HEK293 (cell line): Measurements from ENCODE around the gene RAP1GAP.

Source experiments
- CTCF ChIA-PET: fragments of 350-600 bp; formaldehyde crosslinking; extraction: SDS; loops from one replicate; lab custom pipeline; 2021; ENCODE audit warnings: antibody characterized with exemption; lab: Yijun Ruan, JAX
- POLR2A ChIA-PET: fragments of 300-600 bp; formaldehyde crosslinking; extraction: SDS; loops from one replicate; lab custom pipeline; 2020; ENCODE audit warnings: antibody characterized with exemption, inconsistent platforms; lab: Yijun Ruan, JAX
- H3K27ac ChIP-seq: fragments of 200-500 bp; sonication (Bioruptor generic); 2 replicates; pipeline ENCODE4 v1.5.1; 2014; ENCODE audit warnings: low read depth, low read length, control low read depth, inconsistent platforms; ENCODE audit errors: extremely low read depth
- H3K36me3 ChIP-seq, 2 experiments: fragments of 200-500 bp in 1 of 2; sonication (Bioruptor generic) in 1 of 2; 1 replicate in 1 of 2; 2 replicates in 1 of 2; pipeline ENCODE4 v1.5.1; 2014 to 2017; ENCODE audit warnings: inconsistent platforms in 2 of 2, low read length in 2 of 2; ENCODE audit not compliant: control insufficient read depth in 2 of 2, insufficient read depth in 1 of 2
- H3K4me1 ChIP-seq: fragments of 200-500 bp; sonication (Bioruptor generic); 2 replicates; pipeline ENCODE4 v1.5.1; 2014; ENCODE audit warnings: mild to moderate bottlenecking, low read length, inconsistent platforms; ENCODE audit not compliant: control insufficient read depth, insufficient read depth
- H3K4me3 ChIP-seq: 2 replicates; pipeline ENCODE4 v1.5.1; 2011; ENCODE audit warnings: low read depth, mild to moderate bottlenecking, control low read depth, low read length, moderate library complexity
- H3K9me3 ChIP-seq: fragments of 200-500 bp; sonication (Bioruptor generic); 2 replicates; pipeline ENCODE4 v1.5.1; 2014; ENCODE audit warnings: low read depth, low read length, inconsistent platforms; ENCODE audit not compliant: control insufficient read depth, insufficient read depth
- AEBP2 ChIP-seq: fragments of 450-650 bp; formaldehyde crosslinking; IDR thresholded peaks from 2 replicates; pipeline ENCODE4 v1.5.1; 2016; ENCODE audit warnings: missing biosample characterization, missing genetic modification characterization, borderline replicate concordance
- EGR2 ChIP-seq: fragments of 450-650 bp; formaldehyde crosslinking; IDR thresholded peaks from 2 replicates; pipeline ENCODE4 v1.5.1; 2016; ENCODE audit warnings: low read depth, missing biosample characterization, missing genetic modification characterization
- GLIS1 ChIP-seq: fragments of 450-650 bp; formaldehyde crosslinking; IDR thresholded peaks from 2 replicates; pipeline ENCODE4 v1.5.1; 2016; ENCODE audit warnings: missing biosample characterization, missing genetic modification characterization
- GLIS2 ChIP-seq: fragments of 450-650 bp; formaldehyde crosslinking; IDR thresholded peaks from 2 replicates; pipeline ENCODE4 v1.5.1; 2016; ENCODE audit warnings: missing biosample characterization, missing genetic modification characterization
- HOXA7 ChIP-seq: sonication (generic); formaldehyde crosslinking; IDR thresholded peaks from 2 replicates; pipeline ENCODE4 v1.8.1; 2022; ENCODE audit warnings: missing genetic modification reagents, borderline replicate concordance
- KLF17 ChIP-seq: fragments of 450-650 bp; formaldehyde crosslinking; IDR thresholded peaks from 2 replicates; pipeline ENCODE4 v1.5.1; 2016; ENCODE audit warnings: missing biosample characterization, missing genetic modification characterization
- KLF9 ChIP-seq: fragments of 450-650 bp; formaldehyde crosslinking; IDR thresholded peaks from 2 replicates; pipeline ENCODE4 v1.5.1; 2016; ENCODE audit warnings: missing biosample characterization, missing genetic modification characterization, low read depth
- MZF1 ChIP-seq: fragments of 450-650 bp; formaldehyde crosslinking; IDR thresholded peaks from 2 replicates; pipeline ENCODE4 v1.5.1; 2017; ENCODE audit warnings: missing biosample characterization, missing genetic modification characterization, borderline replicate concordance
- PATZ1 ChIP-seq: fragments of 450-650 bp; formaldehyde crosslinking; IDR thresholded peaks from 2 replicates; pipeline ENCODE4 v1.5.1; 2016; ENCODE audit warnings: missing biosample characterization, missing genetic modification characterization
- PRDM1 ChIP-seq: fragments of 450-650 bp; formaldehyde crosslinking; IDR thresholded peaks from 2 replicates; pipeline ENCODE4; 2016; ENCODE audit warnings: missing biosample characterization, missing genetic modification characterization
- SCRT2 ChIP-seq: fragments of 450-650 bp; formaldehyde crosslinking; IDR thresholded peaks from 2 replicates; pipeline ENCODE4 v1.5.1; 2016; ENCODE audit warnings: missing biosample characterization, missing genetic modification characterization
- SP2 ChIP-seq: fragments of 450-650 bp; formaldehyde crosslinking; IDR thresholded peaks from 2 replicates; pipeline ENCODE4 v1.5.1; 2016; ENCODE audit warnings: missing biosample characterization, missing genetic modification characterization
- ZBTB1 ChIP-seq: fragments of 450-650 bp; formaldehyde crosslinking; IDR thresholded peaks from 2 replicates; pipeline ENCODE4 v1.5.1; 2016; ENCODE audit warnings: missing biosample characterization, missing genetic modification characterization
- ZBTB17 ChIP-seq: fragments of 450-650 bp; formaldehyde crosslinking; IDR thresholded peaks from 2 replicates; pipeline ENCODE4 v1.5.1; 2016; ENCODE audit warnings: missing biosample characterization, missing genetic modification characterization
- ZFHX2 ChIP-seq: fragments of 450-650 bp; formaldehyde crosslinking; conservative IDR thresholded peaks from 2 replicates; pipeline ENCODE4 v1.5.1; 2016; ENCODE audit warnings: missing biosample characterization, missing genetic modification characterization
- ZIC2 ChIP-seq: fragments of 450-650 bp; formaldehyde crosslinking; IDR thresholded peaks from 2 replicates; pipeline ENCODE4 v1.5.1; 2016; ENCODE audit warnings: missing biosample characterization, missing genetic modification characterization
- ZNF112 ChIP-seq: fragments of 450-650 bp; formaldehyde crosslinking; IDR thresholded peaks from 2 replicates; pipeline ENCODE4 v1.5.0; 2017; ENCODE audit warnings: missing biosample characterization, missing genetic modification characterization
- ZNF169 ChIP-seq: fragments of 450-650 bp; formaldehyde crosslinking; IDR thresholded peaks from 2 replicates; pipeline ENCODE4 v1.5.1; 2016; ENCODE audit warnings: missing biosample characterization, missing genetic modification characterization
- ZNF19 ChIP-seq: fragments of 450-650 bp; formaldehyde crosslinking; IDR thresholded peaks from 2 replicates; pipeline ENCODE4; 2016; ENCODE audit warnings: missing biosample characterization, missing genetic modification characterization, low read depth
- ZNF221 ChIP-seq: fragments of 450-650 bp; formaldehyde crosslinking; IDR thresholded peaks from 2 replicates; pipeline ENCODE4 v1.5.1; 2017; ENCODE audit warnings: missing biosample characterization, missing genetic modification characterization, borderline replicate concordance
- ZNF23 ChIP-seq: fragments of 450-650 bp; formaldehyde crosslinking; IDR thresholded peaks from 2 replicates; pipeline ENCODE4 v1.5.1; 2016; ENCODE audit warnings: missing biosample characterization, missing genetic modification characterization, borderline replicate concordance
- ZNF239 ChIP-seq: fragments of 450-650 bp; formaldehyde crosslinking; IDR thresholded peaks from 2 replicates; pipeline ENCODE4 v1.5.1; 2016; ENCODE audit warnings: missing biosample characterization, missing genetic modification characterization
- ZNF302 ChIP-seq: fragments of 450-650 bp; formaldehyde crosslinking; IDR thresholded peaks from 2 replicates; pipeline ENCODE4 v1.5.1; 2016; ENCODE audit warnings: missing biosample characterization, missing genetic modification characterization, low read depth
- ZNF394 ChIP-seq: fragments of 450-650 bp; formaldehyde crosslinking; IDR thresholded peaks from 2 replicates; pipeline ENCODE4 v1.5.1; 2016; ENCODE audit warnings: missing biosample characterization, missing genetic modification characterization, mild to moderate bottlenecking, moderate library complexity, borderline replicate concordance
- ZNF626 ChIP-seq: fragments of 450-650 bp; sonication (Bioruptor Pico); formaldehyde crosslinking; IDR thresholded peaks from 2 replicates; pipeline ENCODE4 v1.5.1; 2018; ENCODE audit warnings: missing biosample characterization, missing genetic modification characterization, inconsistent platforms
- ZNF747 ChIP-seq: fragments of 450-650 bp; formaldehyde crosslinking; IDR thresholded peaks from 2 replicates; pipeline ENCODE4 v1.5.1; 2016; ENCODE audit warnings: missing biosample characterization, missing genetic modification characterization
- ZSCAN23 ChIP-seq: fragments of 450-650 bp; formaldehyde crosslinking; IDR thresholded peaks from 2 replicates; pipeline ENCODE4 v1.5.1; 2016; ENCODE audit warnings: missing biosample characterization, missing genetic modification characterization

Gene RAP1GAP

GRCh38 chr1:21634806-21635535 lies 34.2 kb downstream of the RAP1GAP start:
- peaks cover 5% of the 10 kb centered on the region for H3K4me1 ChIP-seq
- CTCF ChIA-PET = no interaction called here
- TF ChIP-seq ZNF626 (no peak), MZF1 (tag by site-specific recombination) (no peak), ZFHX2 (tag by site-specific recombination) (peak; percentile 86), ZSCAN23 (tag by site-specific recombination) (no peak), HOXA7 (no peak), EGR2 (tag by site-specific recombination) (peak; percentile 97), ZNF23 (tag by site-specific recombination) (no peak), ZBTB17 (tag by site-specific recombination) (peak; percentile 74; the same call in 1 of the 2 replicates), PRDM1 (no peak), ZNF394 (tag by site-specific recombination) (no peak), PATZ1 (tag by site-specific recombination) (no peak), ZNF169 (tag by site-specific recombination) (no peak), GLIS1 (tag by site-specific recombination) (peak; percentile 54; the same call in 1 of the 2 replicates), AEBP2 (no peak), ZBTB1 (tag by site-specific recombination) (no peak), GLIS2 (tag by site-specific recombination) (0 out of 2 replicates have a peak, but pooled peaks have one; percentile 45)
- no peaks in the 10 kb centered on the region for H3K9me3 ChIP-seq
- POLR2A ChIA-PET = no interaction called here
- no peak overlapping the region for H3K4me3 ChIP-seq
- no peak overlapping the region for H3K27ac ChIP-seq
- no peaks in the 10 kb centered on the region for H3K36me3 ChIP-seq

- H3K27ac ChIP-seq = no peak overlapping the region
- H3K9me3 ChIP-seq = no peaks in the 10 kb centered on the region
- POLR2A ChIA-PET = no interaction called here
- no peak overlapping the region for H3K4me3 ChIP-seq
- no peak for TF ChIP-seq SCRT2 (tag by site-specific recombination)
- no peak for TF ChIP-seq KLF9 (tag by site-specific recombination)
- TF ChIP-seq ZIC2 (tag by site-specific recombination) = no peak
- TF ChIP-seq ZNF112 (tag by site-specific recombination) = no peak
- no peak for TF ChIP-seq ZNF19
- no peak for TF ChIP-seq ZNF302 (tag by site-specific recombination)
- no peak for TF ChIP-seq SP2 (tag by site-specific recombination)
- TF ChIP-seq ZNF221 (tag by site-specific recombination) = no peak
- no peak for TF ChIP-seq ZNF747 (tag by site-specific recombination)
- TF ChIP-seq KLF17 (tag by site-specific recombination) = no peak
- no peak for TF ChIP-seq ZNF239 (tag by site-specific recombination)
- CTCF ChIA-PET = no interaction called here
- peaks cover 3% of the 10 kb centered on the region for H3K4me1 ChIP-seq
- H3K36me3 ChIP-seq = no peaks in the 10 kb centered on the region
Observed at GRCh38 chr1:21633992-21634805, 35.0 kb downstream of the RAP1GAP start.
